Subcutaneous abdominal adipose tissue (tissue), 5 donors: Measurements from ENCODE around the gene F8.
"Not testable (repeated sequence)": the region's sequence is repeated elsewhere in the genome, so short reads cannot be mapped to it uniquely, and the experiment has no call there.

ENCODE experiments used
- H3K27ac ChIP-seq: one replicate; pipeline ENCODE4 v1.7.0; 2013; ENCODE audit warnings: low read depth, mild to moderate bottlenecking, inconsistent platforms, low read length, moderate library complexity
- H3K27me3 ChIP-seq, 5 donors: one replicate each; pipeline ENCODE4 v1.7.0; 2013; ENCODE audit warnings: low read length in 5 of 5, inconsistent platforms in 1 of 5; ENCODE audit not compliant: control insufficient read depth in 5 of 5, insufficient read depth in 4 of 5
- H3K36me3 ChIP-seq, 5 donors: one replicate each; pipeline ENCODE4 v1.7.0; 2013; ENCODE audit warnings: low read length in 5 of 5; ENCODE audit not compliant: control insufficient read depth in 5 of 5, insufficient read depth in 5 of 5
- H3K4me1 ChIP-seq, 5 donors: one replicate each; pipeline ENCODE4 v1.7.0; 2013; ENCODE audit warnings: low read length in 5 of 5, mild to moderate bottlenecking in 3 of 5, moderate library complexity in 1 of 5; ENCODE audit not compliant: control insufficient read depth in 5 of 5, insufficient read depth in 5 of 5
- H3K4me3 ChIP-seq, 5 donors: one replicate each; pipeline ENCODE4 v1.7.0; 2013; ENCODE audit warnings: low read length in 5 of 5, low read depth in 1 of 5
- H3K9ac ChIP-seq, 5 donors: one replicate each; pipeline ENCODE4 v1.7.0; 2013; ENCODE audit warnings: low read length in 5 of 5, mild to moderate bottlenecking in 4 of 5, moderate library complexity in 3 of 5
- H3K9me3 ChIP-seq, 5 donors: one replicate each; pipeline ENCODE4 v1.7.0; 2013; ENCODE audit warnings: low read length in 5 of 5; ENCODE audit not compliant: control insufficient read depth in 5 of 5
- donor health status: healthy.
- donor health status: healthy.
- donor health status: healthy.
- donor health status: healthy.
- donor health status: healthy.

Gene F8

GRCh38 chrX:154822029-154822428 is 200.5 kb downstream of the F8 start:
- Histone ChIP-seq H3K4me1 (no peaks in the 10 kb centered on the region), H3K9ac (no peak overlapping the region), H3K9me3 (no peaks in the 10 kb centered on the region), H3K4me3 (no peak overlapping the region), H3K27ac (no peak overlapping the region), H3K27me3 (peaks cover 0 to 4% (median 0%) of the 10 kb centered on the region in 5 donors), H3K36me3 (peaks cover 0 to 3% (median 0%) of the 10 kb centered on the region in 5 donors)

GRCh38 chrX:154821523-154821922 is 201.0 kb downstream of the F8 start:
- Histone ChIP-seq H3K9ac (no peak overlapping the region), H3K27me3 (peaks cover 0 to 4% (median 0%) of the 10 kb centered on the region in 5 donors), H3K9me3 (no peaks in the 10 kb centered on the region), H3K4me1 (no peaks in the 10 kb centered on the region), H3K27ac (no peak overlapping the region), H3K36me3 (no peaks in the 10 kb centered on the region), H3K4me3 (no peak overlapping the region)

- no peak overlapping the region for H3K4me3 ChIP-seq
- no peak overlapping the region for H3K9ac ChIP-seq
- no peaks in the 10 kb centered on the region for H3K36me3 ChIP-seq
- no peak overlapping the region for H3K27ac ChIP-seq
- H3K4me1 ChIP-seq, result no peaks in the 10 kb centered on the region
- H3K9me3 ChIP-seq, result no peaks in the 10 kb centered on the region
- H3K27me3 ChIP-seq, result peaks cover 0 to 4% (median 0%) of the 10 kb centered on the region in 5 donors
These were observed 202.7 kb downstream of the F8 start for GRCh38 chrX:154819771-154820341.

- no peak overlapping the region for H3K9ac ChIP-seq
- peaks cover 0 to 4% (median 0%) of the 10 kb centered on the region in 5 donors for H3K27me3 ChIP-seq
- no peaks in the 10 kb centered on the region for H3K4me1 ChIP-seq
- H3K9me3 ChIP-seq, result no peaks in the 10 kb centered on the region
- no peak overlapping the region for H3K27ac ChIP-seq
- H3K4me3 ChIP-seq, result no peak overlapping the region
- no peaks in the 10 kb centered on the region for H3K36me3 ChIP-seq
These were observed 203.4 kb downstream of the F8 start for GRCh38 chrX:154818916-154819770.

- H3K4me1 ChIP-seq, H3K36me3 ChIP-seq, H3K27me3 ChIP-seq, H3K9ac ChIP-seq, H3K4me3 ChIP-seq, H3K9me3 ChIP-seq, H3K27ac ChIP-seq: not testable (repeated sequence)
These were observed 205.4 kb downstream of the F8 start for GRCh38 chrX:154817048-154817618.

DNA sequence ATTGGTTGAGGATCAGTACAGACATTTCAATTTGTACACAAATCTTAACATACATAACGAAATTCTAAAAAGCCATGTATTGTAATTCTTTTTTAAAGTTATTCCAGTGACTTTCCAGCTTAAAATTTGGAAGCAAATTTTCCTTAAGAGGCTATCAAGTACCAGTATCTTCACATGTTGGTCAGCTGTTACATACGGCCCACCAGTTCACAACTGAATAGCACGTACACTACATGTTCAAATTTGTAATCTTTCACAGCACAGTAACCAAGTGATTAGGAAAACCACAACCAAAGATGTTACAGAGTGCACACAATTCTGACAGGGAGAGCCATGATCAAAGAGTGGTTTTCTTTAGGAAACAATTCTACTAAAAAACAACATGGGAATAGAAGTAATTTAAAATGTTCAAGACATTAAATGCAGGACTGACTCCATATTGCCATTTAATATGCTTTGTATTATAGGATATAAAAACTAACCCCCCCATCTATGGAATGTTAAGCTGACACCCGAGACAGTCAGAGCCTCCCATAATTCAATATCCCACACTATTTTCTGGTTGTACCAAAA is 206.1 kb downstream of the F8 start:
- not testable (repeated sequence) for H3K9me3 ChIP-seq, H3K36me3 ChIP-seq, H3K4me3 ChIP-seq, H3K27me3 ChIP-seq, H3K27ac ChIP-seq, H3K4me1 ChIP-seq, H3K9ac ChIP-seq

GRCh38 chrX:154815274-154815818 is 207.2 kb downstream of the F8 start:
- H3K27ac ChIP-seq, result no peak overlapping the region
- H3K27me3 ChIP-seq, result peaks cover 0 to 8% (median 0%) of the 10 kb centered on the region in 5 donors
- H3K36me3 ChIP-seq, result no peaks in the 10 kb centered on the region
- no peak overlapping the region for H3K4me3 ChIP-seq
- H3K9ac ChIP-seq, result no peak overlapping the region
- H3K4me1 ChIP-seq, result no peaks in the 10 kb centered on the region
- no peaks in the 10 kb centered on the region for H3K9me3 ChIP-seq

DNA sequence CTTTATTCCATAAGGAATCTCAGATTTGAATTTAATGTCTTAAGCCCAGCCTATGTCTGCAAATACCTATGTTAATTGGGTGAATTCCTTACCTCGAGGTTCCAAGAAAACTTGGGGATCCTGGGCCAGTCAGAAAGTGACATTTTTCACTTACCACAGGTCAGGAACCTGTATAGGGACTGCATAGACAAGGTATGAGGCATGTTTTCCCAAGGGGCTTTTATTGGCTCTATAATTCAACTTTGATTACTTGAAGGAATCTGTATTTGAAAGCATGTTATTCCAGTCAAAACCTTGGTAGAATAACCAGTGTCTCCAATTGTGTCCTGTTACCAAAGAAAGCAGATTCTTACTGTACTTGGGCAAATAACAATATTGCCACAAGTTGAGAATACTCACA is 208.7 kb downstream of the F8 start:
- Histone ChIP-seq H3K9ac (no peak overlapping the region), H3K27me3 (peaks cover 0 to 4% (median 0%) of the 10 kb centered on the region in 5 donors), H3K36me3 (no peaks in the 10 kb centered on the region), H3K27ac (no peak overlapping the region), H3K4me1 (no peaks in the 10 kb centered on the region), H3K9me3 (no peaks in the 10 kb centered on the region), H3K4me3 (no peak overlapping the region)

GRCh38 chrX:154812341-154813101 is 210.0 kb downstream of the F8 start:
- H3K4me1 ChIP-seq, result no peaks in the 10 kb centered on the region
- H3K9ac ChIP-seq, result no peak overlapping the region
- no peak overlapping the region for H3K4me3 ChIP-seq
- H3K27me3 ChIP-seq, result peaks cover 0 to 6% (median 0%) of the 10 kb centered on the region in 5 donors
- no peaks in the 10 kb centered on the region for H3K36me3 ChIP-seq
- peaks cover 0 to 1% (median 0%) of the 10 kb centered on the region in 5 donors for H3K9me3 ChIP-seq
- H3K27ac ChIP-seq, result no peak overlapping the region
